Activated effector memory CD4-positive, alpha-beta T cell treated with anti-CD3 and anti-CD28 coated beads, Interleukin-2, amount 50 U/mL, for 16 hours (primary cell): ENCODE data around the gene TRAPPC2L.
"Not testable (repeated sequence)": the region's sequence is repeated elsewhere in the genome, so short reads cannot be mapped to it uniquely, and the experiment has no call there.

ENCODE experiments used
- DNase-seq: peaks from one replicate; pipeline ENCODE4 v3.0.0-alpha.2; 2020

TRAPPC2L gene

DNA sequence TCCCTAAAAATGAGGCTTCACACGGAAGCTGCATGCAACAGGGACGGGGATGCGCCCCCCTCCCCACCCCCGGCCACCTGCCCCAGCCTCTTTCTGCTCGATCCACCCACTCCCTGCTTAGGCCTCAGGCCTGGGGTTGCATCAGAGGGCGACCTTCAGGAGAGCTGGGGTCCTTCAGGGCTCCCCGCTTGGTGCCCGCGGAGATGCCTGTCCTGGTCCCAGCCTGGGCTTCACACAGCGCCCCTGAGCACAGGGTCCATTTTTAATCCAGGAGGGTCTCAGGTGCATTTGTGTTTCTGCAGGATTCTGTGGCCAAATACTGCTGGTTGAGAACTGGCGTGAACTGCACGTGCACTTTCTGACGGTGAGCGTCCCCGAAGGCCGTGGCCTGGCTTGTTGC, 37.8 kb upstream of the TRAPPC2L start:
- no peak for DNase-seq

DNA sequence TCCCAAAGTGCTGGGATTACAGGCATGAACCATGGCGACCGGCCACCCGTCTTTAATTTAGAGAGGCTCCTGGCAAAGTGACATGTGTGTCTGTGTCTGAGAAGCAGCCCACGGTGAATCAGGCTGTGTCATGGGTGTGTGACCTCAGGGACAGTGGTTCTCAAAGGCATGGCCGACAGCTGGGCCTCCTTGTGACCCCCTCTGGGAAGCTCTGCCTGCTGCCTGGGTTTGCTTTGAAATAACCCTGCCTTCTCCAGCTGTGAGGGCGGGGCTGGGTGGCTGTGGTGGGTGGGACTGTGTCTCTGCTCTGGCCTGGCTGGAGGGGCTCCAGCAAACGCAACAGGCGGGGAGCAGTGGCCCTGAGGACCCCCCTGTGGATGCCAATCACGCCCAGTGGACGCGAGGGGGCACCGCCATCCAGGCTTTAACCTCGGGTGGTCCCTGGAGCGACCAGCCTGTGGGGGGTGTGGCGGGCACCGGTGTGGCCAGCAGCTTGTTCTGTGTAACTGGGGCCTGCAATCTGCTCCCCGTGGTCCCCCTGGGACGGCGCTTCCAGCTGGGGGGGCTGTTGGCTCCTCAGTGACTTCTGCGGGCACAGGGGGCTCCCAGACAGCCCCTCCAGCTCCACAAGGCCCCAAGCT, 36.4 kb upstream of the TRAPPC2L start:
- DNase-seq = no peak

DNA sequence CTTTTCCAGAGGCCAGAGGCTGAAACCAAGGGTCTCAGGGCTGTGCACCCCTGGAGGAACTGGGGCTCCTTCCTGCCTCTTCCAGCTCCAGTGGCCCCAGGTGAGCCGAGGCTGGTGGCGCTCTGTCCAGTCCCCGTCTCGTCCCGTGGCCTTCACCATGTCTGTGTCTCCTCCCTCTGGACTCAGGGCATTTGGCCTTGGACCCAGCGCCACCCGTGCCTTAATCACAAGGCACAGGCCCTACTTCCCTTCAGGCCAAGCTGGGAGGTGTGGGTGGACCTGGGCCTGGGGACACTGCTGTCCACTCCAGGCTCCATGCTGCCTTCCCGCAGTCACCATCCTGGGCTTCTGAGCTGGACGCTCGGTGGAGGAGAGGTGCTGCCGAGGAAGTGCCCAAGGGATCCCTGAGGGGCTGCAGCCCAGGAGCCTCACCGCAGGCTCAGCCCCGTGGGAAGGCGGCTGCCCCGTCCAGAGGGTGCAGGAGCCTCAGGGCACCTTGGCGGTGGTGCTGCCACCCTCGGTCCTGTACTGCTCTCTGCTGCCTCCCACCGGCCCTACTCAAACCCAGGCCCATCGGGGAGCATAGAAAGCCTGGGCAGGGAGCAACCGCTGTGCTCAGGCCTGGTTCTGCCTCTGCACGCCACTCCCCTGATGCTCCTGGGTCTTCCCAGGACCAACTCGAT, 35.6 kb upstream of the TRAPPC2L start:
- DNase-seq = no peak

DNA sequence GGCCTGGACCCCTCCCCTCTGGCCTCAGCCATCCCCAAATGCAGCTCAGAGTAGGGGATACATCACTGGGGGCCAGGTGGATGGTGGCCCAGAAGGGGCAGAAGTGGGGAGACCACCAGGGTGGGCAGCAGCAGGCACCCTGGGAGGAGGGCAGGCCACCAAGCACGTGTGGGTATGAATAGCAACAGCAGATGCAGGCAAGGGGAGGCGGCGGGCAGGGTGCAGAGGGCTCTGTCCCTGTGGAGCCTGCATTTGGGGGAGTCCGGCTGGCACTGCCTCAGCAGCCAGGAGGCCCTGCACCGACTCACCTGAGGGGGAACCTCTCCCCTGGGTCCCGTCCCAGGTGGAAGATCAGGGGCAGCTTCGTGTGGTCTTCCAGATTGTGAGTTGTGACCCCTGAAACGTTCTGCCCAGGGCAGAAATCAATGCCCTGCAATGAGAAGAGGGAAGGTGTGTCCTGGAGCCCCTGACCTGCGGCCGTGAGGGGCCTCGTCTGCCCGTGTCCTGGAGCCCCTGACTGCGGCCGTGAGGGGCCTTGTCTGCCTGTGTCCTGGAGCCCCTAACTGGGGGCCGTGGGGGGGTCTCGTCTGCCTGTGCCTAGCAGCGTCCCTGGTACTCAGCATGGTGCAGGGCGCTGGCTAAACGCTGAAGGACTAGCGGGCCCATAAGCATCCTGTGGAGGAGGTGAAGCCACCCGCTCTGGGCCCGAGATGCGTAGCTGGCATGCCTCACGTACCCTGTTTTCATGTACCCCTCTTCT, 34.5 kb upstream of the TRAPPC2L start:
- DNase-seq = no peak

DNA sequence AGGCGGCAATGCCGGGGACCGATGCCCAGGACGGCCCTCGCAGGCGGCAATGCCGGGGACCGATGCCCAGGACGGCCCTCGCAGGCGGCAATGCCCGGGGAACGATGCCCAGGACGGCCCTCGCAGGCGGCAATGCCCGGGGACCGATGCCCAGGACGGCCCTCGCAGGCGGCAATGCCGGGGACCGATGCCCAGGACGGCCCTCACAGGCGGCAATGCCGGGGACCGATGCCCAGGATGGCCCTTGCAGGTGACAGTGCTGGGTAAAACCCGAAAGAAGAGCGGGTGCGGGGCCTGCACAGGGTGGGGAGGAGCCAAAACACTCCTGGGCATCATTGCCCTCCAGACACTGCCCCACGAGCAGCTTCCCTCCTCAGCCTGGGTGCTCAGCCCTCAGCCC, 33.3 kb upstream of the TRAPPC2L start:
- not testable (repeated sequence) for DNase-seq

DNA sequence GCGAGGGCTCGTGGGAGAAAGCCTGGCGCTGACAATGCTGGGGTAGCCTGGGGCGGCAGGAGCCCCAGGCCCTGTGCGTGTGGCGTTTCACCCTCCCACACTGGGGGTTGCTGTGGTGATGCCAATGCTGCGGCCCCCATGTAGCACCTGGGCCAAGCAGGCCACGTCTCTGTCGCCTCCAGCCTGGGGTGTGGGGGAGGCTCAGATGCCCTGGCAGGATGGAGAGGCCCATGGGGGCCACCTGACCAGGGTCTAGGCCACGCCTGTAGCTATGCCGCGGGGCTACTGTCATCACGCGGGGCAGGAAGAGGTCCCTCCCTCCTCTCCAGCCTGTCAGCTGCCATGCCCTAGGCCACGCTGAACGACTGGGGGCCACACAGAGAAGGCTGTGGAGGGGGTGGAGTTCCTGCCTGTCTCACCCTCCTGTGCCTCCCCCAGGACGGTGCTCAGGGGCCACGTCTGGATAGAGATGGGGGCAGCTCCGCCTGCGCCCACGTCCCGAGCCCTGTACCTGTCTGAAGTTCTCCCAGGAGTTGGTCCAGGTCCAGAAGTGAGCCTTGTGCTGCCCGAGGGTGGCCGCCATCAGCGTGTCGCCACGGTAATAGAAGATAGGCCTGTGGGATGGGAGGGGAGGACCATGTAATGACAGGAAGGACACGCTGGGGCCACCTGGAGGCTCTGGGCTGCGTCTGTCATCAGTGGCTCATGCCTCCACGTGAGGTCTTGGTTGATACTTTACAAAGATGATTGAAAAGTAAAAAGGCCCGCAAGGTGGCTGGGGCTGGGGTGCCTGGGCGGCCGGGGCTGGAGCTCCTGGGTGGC, 32.5 kb upstream of the TRAPPC2L start:
- DNase-seq = no peak

DNA sequence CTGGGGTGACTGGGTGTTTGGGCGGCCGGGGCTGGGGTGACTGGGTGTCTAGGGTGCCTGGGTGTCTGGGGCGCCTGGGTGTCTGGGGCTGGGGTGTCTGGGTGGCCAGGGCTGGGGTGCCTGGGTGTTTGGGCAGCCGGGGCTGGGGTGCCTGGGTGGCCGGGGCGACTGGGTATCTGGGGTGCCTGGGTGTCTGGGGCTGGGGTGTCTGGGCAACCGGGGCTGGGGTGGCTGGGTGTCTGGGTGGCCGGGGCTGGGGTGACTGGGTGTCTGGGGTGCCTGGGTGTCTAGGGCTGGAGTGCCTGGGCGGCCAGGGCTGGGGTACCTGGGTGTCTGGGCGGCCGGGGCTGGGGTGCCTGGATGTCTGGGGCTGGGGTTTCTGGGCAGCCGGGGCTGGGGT, 31.8 kb upstream of the TRAPPC2L start:
- no peak for DNase-seq

DNA sequence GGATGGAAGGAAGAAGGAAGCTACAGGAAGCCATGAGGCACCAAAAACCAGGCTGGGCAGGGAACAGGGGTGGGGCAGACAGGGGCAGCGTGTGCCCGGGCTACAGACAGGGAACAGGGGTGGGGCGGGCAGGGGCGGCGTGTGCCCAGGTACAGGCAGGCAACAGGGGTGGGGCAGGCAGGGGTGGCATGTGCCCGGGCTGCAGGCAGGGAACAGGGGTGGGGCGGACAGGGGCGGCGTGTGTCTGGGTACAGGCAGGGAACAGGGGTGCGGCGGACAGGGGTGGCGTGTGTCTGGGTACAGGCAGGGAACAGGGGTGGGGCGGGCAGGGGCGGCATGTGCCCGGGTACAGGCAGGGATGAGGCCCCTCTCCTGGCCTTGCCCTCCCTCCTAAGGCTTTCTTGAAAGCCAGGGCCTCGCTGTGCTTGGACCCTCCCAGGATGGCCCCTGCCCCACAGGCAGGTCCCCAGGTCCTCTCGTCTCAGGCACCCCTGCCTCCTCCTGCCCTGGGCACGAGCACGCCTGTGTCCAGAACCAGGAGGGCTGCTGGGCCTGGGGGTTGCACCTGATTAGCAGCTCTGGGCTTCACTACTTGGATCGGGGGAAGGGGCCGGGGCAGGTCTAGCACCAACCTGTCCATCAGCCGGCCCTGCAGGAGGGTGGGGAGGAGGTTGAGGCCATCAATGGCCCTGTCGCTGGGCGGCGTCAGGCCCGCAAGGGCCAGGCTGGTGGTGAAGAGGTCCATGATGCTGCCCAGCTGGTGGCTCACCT, 30.7 kb upstream of the TRAPPC2L start:
- no peak for DNase-seq

DNA sequence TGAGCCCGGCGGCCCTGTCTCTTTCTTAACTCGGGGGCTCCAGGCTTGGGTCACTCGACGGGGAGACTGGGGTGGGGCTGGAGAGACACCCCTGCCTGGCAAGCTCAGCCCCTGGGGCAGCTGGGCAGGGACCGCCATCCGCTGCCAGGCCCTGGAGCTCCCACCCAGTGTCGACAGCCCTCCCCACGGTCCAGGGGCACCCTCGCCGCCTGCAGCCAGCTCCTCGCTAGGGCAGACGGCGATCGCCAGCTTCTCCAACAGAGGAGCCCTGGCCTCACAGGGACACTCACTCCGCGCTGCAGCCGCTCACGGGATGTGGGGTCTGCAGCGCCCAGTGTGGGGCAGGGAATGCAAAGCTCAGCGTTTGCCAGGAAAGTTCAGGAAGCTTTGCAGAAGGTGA, 29.2 kb upstream of the TRAPPC2L start:
- no peak for DNase-seq

DNA sequence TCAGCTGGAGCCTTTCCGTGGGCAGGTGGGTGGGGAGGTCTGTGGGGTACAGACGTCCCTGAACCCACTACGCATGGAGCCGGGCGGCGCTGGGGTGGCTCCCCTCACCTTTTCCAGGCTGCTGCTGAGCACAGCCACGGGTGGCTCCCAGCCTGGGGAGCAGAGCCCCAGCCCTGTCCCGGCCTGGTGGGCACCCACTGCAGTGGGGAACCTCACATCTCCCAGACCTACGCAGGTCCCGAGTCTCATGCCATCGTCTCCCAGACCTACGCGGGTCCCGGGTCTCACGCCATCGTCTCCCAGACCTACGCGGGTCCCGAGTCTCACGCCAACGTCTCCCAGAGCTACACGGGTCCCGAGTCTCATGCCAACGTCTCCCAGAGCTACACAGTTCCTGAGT, 28.2 kb upstream of the TRAPPC2L start:
- no peak for DNase-seq

DNA sequence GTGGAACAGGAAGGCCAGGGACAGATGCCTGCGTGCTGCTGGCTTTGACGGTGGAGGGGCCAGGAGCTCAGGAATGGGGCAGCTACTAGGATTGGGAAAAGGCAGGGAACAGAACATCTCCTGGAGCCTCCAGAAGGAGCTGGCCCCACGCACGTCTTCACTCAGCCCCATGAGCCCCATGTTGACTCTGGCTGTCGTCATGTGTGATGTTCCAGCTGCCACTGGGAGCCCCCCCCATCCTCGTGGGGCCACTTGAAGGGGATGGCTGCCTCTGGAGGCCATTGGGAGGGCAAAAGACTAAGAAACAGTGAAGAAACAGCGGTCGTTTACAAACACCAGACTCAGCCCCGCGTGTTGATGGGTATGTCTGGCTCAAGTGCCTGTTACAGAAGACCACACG, 26.7 kb upstream of the TRAPPC2L start:
- DNase-seq = no peak

DNA sequence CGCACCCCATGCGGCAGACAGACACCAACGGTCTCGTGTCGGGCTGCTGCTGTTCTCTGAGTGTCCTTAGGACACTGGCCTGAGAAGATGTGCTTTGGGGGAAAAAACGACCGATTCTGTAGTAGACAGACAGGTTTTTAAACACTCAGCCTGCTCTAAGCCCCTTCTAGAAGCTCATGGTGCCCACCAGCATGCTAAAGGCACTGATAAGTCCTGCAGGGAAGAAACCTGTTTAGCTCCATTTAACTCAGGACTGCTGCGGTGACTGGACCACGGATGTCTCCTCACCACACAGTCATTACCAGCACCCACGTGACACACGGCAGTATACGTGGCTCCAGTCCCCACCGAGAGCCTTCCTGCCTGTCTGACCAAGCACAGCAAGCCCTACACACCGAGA, 26.1 kb upstream of the TRAPPC2L start:
- DNase-seq = no peak

DNA sequence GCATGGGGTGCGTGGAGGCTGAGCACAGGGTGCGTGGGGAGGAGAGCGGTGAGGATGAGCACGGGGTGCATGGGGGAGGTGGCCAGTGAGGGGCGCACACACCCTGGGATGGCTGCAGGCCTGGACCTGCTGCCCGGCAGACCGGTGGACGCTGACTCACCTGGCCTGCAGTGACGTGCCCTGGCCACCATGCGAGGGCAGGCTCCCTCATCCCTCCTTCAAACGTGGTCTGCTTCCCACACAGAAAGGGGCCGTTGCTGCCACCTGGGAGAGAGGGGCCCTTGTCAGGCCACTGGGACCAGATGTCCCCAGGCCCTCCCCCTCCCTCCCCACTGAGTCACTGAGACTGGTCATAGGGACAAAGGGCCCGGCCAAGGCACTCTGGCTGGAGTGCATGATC, 25.1 kb upstream of the TRAPPC2L start:
- no peak for DNase-seq

DNA sequence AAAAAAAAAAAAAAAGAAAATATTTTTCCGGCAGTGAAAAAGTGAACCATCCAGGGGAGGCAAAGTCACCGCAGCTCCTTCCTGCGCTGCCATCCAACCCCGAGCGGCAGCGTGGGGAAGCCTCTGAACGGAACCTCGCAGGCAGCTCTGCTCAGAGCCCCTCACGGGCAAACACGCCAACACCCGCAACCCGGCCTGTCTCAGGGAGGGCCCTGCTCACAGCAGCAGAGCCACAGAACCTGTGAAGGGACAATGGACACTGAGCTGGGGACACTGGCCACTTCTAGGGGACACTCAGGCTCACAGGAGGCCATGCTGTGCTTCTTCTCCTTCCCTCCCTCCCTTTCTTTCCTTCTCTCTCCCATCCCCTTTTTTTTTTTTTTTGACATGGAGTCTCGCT, 23.8 kb upstream of the TRAPPC2L start:
- no peak for DNase-seq

DNA sequence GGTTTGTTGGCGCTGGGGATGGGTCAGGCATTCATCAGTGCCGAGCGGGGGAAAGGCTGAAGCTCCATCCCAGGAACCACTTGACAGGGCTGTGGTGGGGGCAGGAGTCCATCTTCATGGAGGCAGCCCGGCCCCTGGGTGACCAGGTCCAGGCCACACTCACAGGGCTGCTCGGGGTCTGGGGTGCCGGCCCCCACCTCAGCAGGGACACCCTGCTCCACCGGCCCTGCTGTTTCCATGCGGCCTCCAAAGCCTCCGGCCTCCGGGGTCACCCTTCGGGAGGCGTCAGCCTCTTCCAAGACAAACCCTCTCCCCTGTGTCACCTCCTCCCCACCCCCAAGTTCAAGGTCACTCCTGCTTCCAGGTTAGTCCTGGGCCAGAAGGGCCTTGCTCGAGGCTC, 22.3 kb upstream of the TRAPPC2L start:
- no peak for DNase-seq

DNA sequence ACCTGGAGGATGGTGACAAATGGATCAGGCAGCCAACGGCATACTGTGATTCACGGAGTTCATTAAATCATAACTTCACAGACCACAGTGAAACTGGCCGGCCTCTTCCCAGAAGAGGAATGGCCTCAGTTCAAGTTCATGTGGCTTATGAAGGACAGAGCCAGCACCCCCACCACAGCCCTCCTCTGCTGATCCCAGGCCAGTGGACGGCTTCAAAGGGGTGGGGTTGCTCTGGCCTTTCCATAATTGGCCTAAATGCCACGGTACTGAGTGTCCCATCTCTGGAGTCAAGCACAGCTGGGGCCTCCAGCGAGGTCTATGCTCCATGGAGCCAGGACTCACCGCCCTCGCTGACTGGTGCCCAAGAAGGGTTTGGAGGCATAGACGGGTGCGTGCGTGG, 21.5 kb upstream of the TRAPPC2L start:
- no peak for DNase-seq

DNA sequence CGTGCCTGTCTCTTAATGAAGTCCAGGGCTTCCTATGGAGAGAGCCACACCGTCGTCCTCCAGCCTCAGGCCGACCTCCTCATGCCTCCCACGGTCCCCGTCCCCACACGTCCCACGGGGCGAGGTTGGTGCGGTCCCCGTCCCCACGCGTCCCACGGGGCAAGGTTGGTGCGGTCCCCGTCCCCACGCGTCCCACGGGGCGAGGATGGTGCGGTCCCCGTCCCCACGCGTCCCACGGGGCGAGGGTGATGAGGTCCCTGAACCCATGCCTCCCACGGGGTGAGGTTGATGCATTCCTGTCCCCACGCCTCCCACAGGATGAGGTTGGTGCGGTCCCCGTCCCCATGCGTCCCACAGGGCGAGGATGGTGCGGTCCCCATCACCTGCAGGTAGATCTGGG, 21.1 kb upstream of the TRAPPC2L start:
- no peak for DNase-seq

DNA sequence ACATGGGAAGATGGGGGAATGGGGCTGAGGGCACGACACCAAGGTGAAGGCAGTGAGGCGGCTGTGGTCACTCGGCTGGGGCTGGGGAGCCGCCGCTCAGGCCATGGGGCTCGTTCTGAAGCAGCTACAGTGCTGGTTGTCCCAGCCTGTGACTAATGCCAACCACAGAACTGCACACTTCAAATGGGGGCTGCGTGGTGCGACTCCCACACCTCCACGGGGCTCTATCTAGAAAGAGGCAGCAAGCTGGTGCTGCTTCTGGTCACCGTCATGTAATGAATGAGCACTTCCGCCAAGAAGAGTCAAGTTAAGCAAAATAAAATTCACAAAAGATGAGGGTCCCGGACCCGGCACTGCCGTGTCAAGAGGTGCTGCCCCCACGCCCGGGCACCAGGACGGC, 20.1 kb upstream of the TRAPPC2L start:
- no peak for DNase-seq

DNA sequence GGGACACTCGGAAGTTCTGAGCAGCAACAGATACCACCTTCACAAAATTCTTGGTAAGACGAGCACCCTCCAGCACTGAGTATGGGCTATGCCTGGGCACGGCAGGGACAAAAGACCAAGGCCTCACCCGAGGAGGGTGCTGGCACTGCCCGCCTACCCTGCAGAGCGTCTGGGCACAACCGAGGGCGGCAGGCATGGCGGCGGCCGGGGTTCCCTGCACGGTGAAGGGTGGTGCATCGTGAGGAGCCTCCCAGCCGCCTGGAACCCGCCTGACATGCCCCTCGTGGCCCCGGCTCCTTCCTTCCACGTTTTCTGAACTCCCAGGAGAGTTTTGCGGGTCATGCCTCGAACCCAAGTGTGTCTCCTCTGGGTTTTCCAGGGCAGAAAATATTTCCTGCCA, 19.1 kb upstream of the TRAPPC2L start:
- no peak for DNase-seq

DNA sequence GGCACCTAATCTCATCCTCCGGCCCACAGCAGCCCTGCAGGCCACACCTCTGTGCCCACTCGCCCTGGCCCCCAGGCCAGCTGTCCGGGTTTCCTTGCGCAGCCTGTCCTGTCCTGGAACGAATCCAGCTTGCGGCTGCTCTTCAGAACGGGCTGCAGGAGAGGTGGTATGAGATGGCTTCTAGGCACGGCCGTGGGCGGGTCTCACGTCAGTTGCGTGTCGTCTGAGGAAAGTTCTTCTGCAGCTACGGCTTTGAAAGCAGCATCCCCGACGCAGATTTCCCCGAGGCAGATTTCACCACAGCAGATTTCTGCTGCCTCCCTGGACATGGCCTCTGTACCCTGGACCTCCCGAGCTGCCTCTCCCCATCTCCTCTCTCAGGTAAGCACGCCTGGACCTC, 18.4 kb upstream of the TRAPPC2L start:
- DNase-seq = no peak

DNA sequence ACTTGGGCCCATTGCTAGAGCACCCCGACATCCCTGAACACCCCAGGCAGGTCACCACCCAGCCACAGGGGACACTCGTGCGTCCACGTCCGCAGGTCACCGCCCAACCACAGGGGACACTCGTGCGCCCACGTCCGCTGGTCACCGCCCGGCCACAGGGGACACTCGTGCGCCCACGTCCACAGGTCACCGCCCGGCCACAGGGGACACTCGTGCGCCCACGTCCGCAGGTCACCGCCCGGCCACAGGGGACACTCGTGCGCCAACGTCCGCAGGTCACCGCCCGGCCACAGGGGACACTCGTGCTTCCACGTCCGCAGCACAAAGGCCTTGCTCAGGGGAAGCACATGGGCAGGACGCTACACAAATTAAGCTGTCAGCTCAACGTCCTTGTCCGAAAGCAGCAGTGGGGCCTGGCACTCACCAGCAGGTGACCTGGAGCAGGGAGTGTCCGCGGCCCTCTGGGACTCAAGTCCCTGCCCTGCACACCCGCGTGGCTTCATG, 17.8 kb upstream of the TRAPPC2L start:
- DNase-seq = no peak
